Panc1 (cell line): ENCODE data around the gene COLEC11. TPM values are rescaled to one million over a fixed set of nuclear protein-coding genes. Genes with fewer than 3 reads are reported as not detected.

Source experiments
- ATAC-seq: fragments of 200-7000 bp; cut with Tn5 transposase; 2 replicates; pipeline ENCODE4 v1.9.1; 2020; ENCODE audit warnings: mild to moderate bottlenecking, moderate library complexity
- BruUV-seq: library from RNA; stranded (reverse); fragments of 400-500 nt; replicated peaks from 2 replicates; lab custom pipeline; 2021; lab: Mats Ljungman, UMichigan
- CTCF ChIA-PET: fragments of 300-600 bp; sonication (Branson Sonifier 250); formaldehyde crosslinking; loops from one replicate; lab custom pipeline; 2022; ENCODE audit warnings: antibody characterized with exemption; lab: Charles Lee
- POLR2A ChIA-PET: fragments of 300-600 bp; sonication (Branson Sonifier 250); formaldehyde crosslinking; loops from one replicate; lab custom pipeline; 2022; ENCODE audit warnings: antibody characterized with exemption; lab: Charles Lee
- DNase-seq: peaks from one replicate; pipeline ENCODE4 v3.0.0-alpha.2; 2010; ENCODE audit warnings: low read depth, low spot score
- H3K27ac ChIP-seq: 2 replicates; pipeline ENCODE4 v1.5.1; 2011; ENCODE audit warnings: mild to moderate bottlenecking, low read length, inconsistent platforms
- H3K27me3 ChIP-seq: fragments of 200-500 bp; sonication (Bioruptor generic); 2 replicates; pipeline ENCODE4 v1.6.0; 2014; ENCODE audit warnings: low read length, inconsistent platforms; ENCODE audit not compliant: control insufficient read depth, insufficient read depth
- H3K36me3 ChIP-seq: fragments of 200-500 bp; sonication (Bioruptor generic); 2 replicates; pipeline ENCODE4 v1.5.1; 2014; ENCODE audit warnings: inconsistent platforms, mild to moderate bottlenecking, low read length, moderate library complexity; ENCODE audit not compliant: control insufficient read depth, insufficient read depth
- H3K4me1 ChIP-seq: 2 replicates; pipeline ENCODE4 v1.5.1; 2011; ENCODE audit warnings: inconsistent platforms, mild to moderate bottlenecking, low read length, moderate library complexity; ENCODE audit not compliant: control insufficient read depth, insufficient read depth
- H3K4me3 ChIP-seq, 2 experiments: 2 replicates each; pipeline ENCODE4 v1.5.1; 2011 to 2012; ENCODE audit warnings: low read depth in 2 of 2, low read length in 2 of 2, mild to moderate bottlenecking in 2 of 2, inconsistent platforms in 1 of 2, moderate library complexity in 1 of 2
- H3K9me3 ChIP-seq: fragments of 200-500 bp; sonication (Bioruptor generic); 2 replicates; pipeline ENCODE4 v1.5.1; 2014; ENCODE audit warnings: low read depth, mild to moderate bottlenecking, inconsistent platforms, low read length, moderate library complexity; ENCODE audit not compliant: control insufficient read depth, insufficient read depth
- POLR2AphosphoS5 ChIP-seq: IDR thresholded peaks from 2 replicates; pipeline ENCODE4 v1.6.1; 2012; ENCODE audit warnings: mild to moderate bottlenecking, low read depth, low read length, moderate library complexity
- SIN3A ChIP-seq: IDR thresholded peaks from 2 replicates; pipeline ENCODE4 v1.6.1; 2012; ENCODE audit warnings: low read depth, mild to moderate bottlenecking, low read length, moderate library complexity, borderline replicate concordance; ENCODE audit not compliant: insufficient read depth
- TCF7L2 ChIP-seq: IDR thresholded peaks from 2 replicates; pipeline ENCODE4 v1.6.1; 2011; ENCODE audit warnings: mild to moderate bottlenecking, low read depth, low read length, inconsistent platforms
- in situ Hi-C: cut with HindIII; loops from 2 replicates; pipeline ENCODE4 v1.10.0; 2016; ENCODE audit warnings: low sequenced_read_pairs, low pct_unique_long_range_greater_than_20kb
- intact Hi-C: fragments of 100-400 bp; cut with micrococcal nuclease; formaldehyde crosslinking; loops from one replicate; pipeline ENCODE4 v1.10.0; 2022; ENCODE audit not compliant: unreplicated experiment
- total RNA-seq: library from RNA; stranded (reverse); gene quantifications from one replicate; pipeline ENCODE4 v1.2.1, GENCODE V29; 2021; ENCODE audit not compliant: unreplicated experiment
- TF ChIP-seq, protein P1 (sequence below): fragments of 450-650 bp; IDR thresholded peaks from 2 replicates; pipeline ENCODE4 v1.5.1; 2017; ENCODE audit warnings: mild to moderate bottlenecking
- TF ChIP-seq, protein P2 (sequence below), 2 experiments: IDR thresholded peaks; 2 replicates each; pipeline ENCODE4 v1.6.1; 2011 to 2012; ENCODE audit warnings: low read depth in 2 of 2, control low read depth in 1 of 2, low read length in 1 of 2, mild to moderate bottlenecking in 1 of 2, moderate library complexity in 1 of 2; ENCODE audit not compliant: insufficient read depth in 1 of 2

Gene COLEC11
- total RNA-seq, 1 experiment from 2014 or later: 0.31 TPM

DNA sequence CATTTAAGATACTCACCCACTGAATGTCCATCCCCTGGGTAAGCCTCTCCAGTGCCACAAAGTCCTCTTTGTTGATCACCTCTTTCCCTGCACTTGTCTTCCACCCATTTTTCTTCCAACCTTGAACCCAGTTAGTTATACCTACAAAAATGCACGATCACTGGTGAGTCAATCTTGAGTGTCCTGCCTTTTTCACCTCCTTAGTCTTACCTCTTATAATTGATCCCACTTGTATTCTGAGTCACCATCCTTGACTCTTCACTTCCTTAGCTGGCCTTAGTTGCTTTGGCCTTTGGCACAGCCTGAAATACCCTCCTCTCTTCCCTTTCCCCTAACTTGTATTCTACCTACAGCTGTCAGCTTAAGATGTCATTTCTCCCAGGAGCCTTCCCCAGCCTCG is 47.0 kb upstream of the COLEC11 start:
- H3K27ac ChIP-seq: no peak overlapping the region
- ChIA-PET CTCF (no interaction called here), POLR2A (no interaction called here)
- H3K4me3 ChIP-seq: no peak overlapping the region
- DNase-seq: no peak
- intact Hi-C loops (no loop called here), in situ Hi-C loops (no loop called here)
- H3K9me3 ChIP-seq: no peaks in the 10 kb centered on the region
- BruUV-seq: no TSS peak
- H3K4me1 ChIP-seq: no peaks in the 10 kb centered on the region
- ATAC-seq: no peak
- H3K36me3 ChIP-seq: peaks cover 28% of the 10 kb centered on the region
- H3K27me3 ChIP-seq: no peaks in the 10 kb centered on the region
- TF ChIP-seq, protein P1, sequence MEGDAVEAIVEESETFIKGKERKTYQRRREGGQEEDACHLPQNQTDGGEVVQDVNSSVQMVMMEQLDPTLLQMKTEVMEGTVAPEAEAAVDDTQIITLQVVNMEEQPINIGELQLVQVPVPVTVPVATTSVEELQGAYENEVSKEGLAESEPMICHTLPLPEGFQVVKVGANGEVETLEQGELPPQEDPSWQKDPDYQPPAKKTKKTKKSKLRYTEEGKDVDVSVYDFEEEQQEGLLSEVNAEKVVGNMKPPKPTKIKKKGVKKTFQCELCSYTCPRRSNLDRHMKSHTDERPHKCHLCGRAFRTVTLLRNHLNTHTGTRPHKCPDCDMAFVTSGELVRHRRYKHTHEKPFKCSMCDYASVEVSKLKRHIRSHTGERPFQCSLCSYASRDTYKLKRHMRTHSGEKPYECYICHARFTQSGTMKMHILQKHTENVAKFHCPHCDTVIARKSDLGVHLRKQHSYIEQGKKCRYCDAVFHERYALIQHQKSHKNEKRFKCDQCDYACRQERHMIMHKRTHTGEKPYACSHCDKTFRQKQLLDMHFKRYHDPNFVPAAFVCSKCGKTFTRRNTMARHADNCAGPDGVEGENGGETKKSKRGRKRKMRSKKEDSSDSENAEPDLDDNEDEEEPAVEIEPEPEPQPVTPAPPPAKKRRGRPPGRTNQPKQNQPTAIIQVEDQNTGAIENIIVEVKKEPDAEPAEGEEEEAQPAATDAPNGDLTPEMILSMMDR: no peak
- TF ChIP-seq TCF7L2 (no peak), SIN3A (no peak), POLR2AphosphoS5 (no peak)
- TF ChIP-seq, protein P2, sequence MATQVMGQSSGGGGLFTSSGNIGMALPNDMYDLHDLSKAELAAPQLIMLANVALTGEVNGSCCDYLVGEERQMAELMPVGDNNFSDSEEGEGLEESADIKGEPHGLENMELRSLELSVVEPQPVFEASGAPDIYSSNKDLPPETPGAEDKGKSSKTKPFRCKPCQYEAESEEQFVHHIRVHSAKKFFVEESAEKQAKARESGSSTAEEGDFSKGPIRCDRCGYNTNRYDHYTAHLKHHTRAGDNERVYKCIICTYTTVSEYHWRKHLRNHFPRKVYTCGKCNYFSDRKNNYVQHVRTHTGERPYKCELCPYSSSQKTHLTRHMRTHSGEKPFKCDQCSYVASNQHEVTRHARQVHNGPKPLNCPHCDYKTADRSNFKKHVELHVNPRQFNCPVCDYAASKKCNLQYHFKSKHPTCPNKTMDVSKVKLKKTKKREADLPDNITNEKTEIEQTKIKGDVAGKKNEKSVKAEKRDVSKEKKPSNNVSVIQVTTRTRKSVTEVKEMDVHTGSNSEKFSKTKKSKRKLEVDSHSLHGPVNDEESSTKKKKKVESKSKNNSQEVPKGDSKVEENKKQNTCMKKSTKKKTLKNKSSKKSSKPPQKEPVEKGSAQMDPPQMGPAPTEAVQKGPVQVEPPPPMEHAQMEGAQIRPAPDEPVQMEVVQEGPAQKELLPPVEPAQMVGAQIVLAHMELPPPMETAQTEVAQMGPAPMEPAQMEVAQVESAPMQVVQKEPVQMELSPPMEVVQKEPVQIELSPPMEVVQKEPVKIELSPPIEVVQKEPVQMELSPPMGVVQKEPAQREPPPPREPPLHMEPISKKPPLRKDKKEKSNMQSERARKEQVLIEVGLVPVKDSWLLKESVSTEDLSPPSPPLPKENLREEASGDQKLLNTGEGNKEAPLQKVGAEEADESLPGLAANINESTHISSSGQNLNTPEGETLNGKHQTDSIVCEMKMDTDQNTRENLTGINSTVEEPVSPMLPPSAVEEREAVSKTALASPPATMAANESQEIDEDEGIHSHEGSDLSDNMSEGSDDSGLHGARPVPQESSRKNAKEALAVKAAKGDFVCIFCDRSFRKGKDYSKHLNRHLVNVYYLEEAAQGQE (IDR thresholded peaks at IDR 0.05; ENCODE audit: insufficient read depth in 1 of 2, low read depth in 2 of 2, low read length in 1 of 2): no peak

DNA sequence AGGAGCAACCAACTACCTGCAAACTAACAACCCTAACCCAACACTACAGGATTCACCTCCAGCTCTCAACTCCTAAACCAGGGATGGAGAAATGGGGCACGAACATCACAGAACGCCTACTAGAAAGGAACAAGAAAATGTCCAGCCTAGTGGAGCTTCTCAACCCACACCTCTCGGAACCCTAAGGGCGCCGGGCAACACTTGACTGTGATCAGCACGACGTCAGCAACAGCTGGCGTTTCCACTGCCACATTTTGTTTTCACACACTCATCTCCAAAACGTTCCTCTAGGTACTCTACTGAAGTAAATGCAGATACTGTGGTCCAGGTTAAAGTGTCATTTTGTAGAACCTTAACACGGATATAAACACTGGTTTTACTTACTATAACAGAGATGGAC is 41.0 kb upstream of the COLEC11 start:
- no peak overlapping the region for H3K27ac ChIP-seq
- intact Hi-C loops (no loop called here), in situ Hi-C loops (no loop called here)
- BruUV-seq: no TSS peak
- no peaks in the 10 kb centered on the region for H3K27me3 ChIP-seq
- no peak for ATAC-seq
- H3K9me3 ChIP-seq: no peaks in the 10 kb centered on the region
- CTCF ChIA-PET: no interaction called here
- no peak overlapping the region for H3K4me3 ChIP-seq
- no peaks in the 10 kb centered on the region; the same call in 1 of the 2 replicates for H3K4me1 ChIP-seq
- DNase-seq: no peak
- TF ChIP-seq SIN3A (no peak), TCF7L2 (no peak), POLR2AphosphoS5 (no peak)
- TF ChIP-seq, protein P1: no peak
- TF ChIP-seq, protein P2 (IDR thresholded peaks at IDR 0.05; ENCODE audit: insufficient read depth in 1 of 2, low read depth in 2 of 2, low read length in 1 of 2): no peak
- POLR2A ChIA-PET: no interaction called here
- H3K36me3 ChIP-seq: peaks cover 31% of the 10 kb centered on the region
